CD4-positive, alpha-beta T cell treated with Interferon alpha-2 for 1 hour (primary cell): Measurements from ENCODE around the gene POLR3K.
A peak's percentile ranks its signal among the peaks of the same experiment; 100 is the strongest.

Experiments
- DNase-seq, 2 donors: peaks; one replicate each; pipeline ENCODE4 v3.0.0-alpha.2; 2020 to 2022

The POLR3K gene

GRCh38 chr16:53346-54236 is at the start of gene POLR3K, which contains the start of gene SNRNP25:
Gene POLR3K (minus strand): TSS chr16:53608. CDS start chr16:53586, 22 bp downstream.
Gene SNRNP25 (plus strand): TSS chr16:53828. CDS start chr16:54017, 189 bp downstream.
- DNase-seq: peak; percentile 98

GRCh38 chr16:102060-102855 is 48.9 kb upstream of the POLR3K start:
- no peak for DNase-seq

DNA sequence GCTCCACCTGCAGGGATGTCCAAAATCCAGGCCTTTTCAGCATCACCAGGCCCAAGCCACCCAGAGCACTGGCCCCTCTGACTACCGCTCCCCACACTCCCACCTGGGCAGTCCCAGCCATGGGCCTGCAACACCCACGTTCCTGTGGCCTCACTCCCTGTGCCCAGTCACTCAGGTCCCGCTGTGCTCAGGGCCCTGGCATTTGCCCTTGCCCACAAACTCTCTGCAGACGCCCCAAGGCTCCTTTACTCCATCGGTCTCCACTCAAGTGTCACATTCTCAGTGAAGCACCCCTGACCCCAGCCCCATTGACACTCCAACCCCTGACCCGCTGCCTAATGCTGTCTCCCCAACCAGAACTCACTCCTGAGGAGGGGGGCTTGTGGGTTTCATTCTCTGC is 48.2 kb upstream of the POLR3K start:
- DNase-seq: no peak

GRCh38 chr16:100989-101388 is 47.6 kb upstream of the POLR3K start:
- no peak for DNase-seq

DNA sequence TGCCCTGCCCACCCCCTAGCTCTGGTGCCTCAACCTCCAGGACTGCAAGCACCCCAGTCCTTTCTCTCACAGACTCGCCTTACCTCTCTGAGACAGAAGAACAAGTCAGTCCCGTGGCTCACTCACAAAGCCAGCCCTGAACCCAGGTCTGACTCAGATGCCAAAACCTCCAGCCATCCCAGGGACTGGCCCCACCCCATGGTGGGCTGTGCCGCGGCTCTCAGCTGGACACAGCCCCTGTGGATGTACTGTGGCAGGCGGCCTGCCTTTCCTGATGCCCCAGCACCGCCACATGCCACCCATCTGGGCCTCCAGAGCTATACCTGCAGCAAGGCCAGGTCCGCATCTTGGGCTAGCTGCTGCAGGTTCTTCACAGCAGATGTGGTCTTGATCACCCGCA is 44.4 kb upstream of the POLR3K start:
- DNase-seq: no peak

DNA sequence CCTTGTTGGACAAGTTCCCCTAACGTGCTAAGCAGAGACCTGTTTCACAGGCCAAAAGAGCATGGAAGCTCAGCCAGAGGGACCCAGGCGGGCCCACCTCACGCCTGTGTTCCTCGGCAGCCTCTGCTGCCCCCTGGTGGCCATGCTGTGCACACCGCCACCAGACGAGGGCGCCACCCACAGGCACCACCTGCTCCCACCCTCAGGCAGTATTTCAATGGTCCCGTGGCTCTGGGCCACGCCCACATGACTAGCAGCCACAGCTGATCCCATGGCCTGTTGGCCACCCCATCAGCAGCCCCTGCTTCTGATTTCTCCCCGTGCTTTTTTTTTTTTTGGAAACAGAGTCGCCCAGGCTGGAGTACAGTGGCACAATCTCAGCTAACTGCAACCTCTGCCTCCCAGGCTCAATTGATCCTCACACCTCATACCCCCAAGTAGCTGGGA is 43.5 kb upstream of the POLR3K start:
- peak; percentile 90 to 92 for DNase-seq

- no peak for DNase-seq
Observed at GRCh38 chr16:94918-95265, 41.5 kb upstream of the POLR3K start.

DNA sequence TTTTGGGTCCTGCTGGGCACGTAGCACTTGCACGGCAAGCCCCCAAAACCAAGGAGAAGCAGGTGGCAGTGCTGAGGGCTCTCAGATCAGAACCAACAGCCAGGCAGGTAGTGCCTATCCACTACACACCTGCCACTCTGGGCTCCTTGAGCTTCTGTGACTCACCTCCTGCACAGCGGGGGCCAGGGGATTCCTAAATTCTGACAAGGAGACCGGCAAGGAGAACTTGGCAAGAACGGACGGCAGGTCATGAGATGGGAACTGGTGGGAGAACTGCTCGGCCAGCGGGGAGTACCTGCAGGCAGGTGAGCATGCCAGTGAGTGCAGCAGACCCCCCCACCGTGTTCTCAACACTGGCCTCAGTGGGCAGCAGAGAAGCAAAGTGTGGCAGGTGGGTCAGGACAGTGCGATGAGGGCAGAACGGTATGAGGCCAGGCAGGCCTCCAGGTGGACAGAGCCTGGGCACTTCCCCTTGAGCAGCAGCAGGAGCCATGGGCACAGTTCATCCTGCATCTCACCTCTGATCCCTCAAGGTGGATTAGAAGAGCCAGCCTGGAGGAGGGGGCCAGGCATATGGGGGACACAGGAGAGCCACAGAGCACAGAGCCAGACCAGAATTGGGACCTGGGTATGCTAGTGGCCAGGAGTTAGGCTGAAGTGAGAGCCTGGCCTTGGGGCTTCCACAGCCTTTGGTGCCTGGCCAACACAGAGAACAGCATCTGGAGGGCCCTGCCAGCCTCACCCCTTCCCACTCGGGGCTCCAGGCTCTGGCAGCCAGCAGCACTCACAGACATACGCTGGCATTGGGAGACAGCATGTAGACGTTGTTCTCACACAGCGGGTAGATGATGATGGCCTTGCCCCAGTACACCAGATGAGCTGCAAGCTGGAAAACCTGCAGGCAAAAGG is 39.3 kb upstream of the POLR3K start:
- no peak for DNase-seq

GRCh38 chr16:91484-91883 is 38.1 kb upstream of the POLR3K start:
- no peak for DNase-seq

DNA sequence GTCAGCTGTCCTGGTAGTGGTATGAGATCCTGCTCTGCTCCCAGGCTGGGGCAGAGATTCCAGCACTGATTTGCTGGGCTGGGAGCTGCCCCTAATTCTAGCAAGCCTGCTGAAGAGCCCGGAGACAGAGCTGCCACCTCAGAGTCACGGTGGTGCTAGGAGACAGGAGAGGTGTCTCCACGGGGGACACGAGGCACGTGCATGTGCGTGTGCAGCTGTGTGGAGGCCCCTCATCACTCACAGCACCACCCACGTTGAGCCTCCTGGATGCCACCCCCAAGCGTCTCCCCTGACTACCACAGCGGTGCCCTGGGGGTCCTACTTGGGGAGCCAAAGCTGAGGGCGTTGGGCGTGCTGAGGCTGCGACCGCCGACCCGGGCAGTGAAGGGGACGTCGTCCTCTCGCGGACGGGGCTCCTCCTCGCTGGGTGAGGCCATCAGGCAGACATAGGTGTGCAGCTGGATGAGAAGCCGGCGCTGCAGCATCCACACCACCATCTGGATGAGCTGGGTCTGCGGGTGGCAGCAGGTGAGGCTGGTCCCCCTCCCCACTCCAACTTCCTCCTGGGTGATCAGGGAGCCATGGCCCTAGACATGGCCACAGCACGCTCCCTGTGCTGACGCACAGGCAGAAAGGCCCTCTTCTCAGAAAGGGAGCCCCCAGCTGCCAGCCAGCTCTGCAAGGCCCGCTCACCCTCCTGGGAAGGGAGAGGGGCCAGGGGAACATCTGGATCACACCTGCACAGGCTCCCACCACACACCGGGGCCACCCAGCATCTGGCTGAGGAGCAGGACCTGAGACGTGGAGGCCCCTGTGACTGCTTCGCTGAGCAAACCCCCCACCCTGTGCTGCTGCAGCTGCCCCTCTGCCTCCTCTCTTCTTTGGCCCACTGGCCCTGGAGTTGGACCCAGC is 36.2 kb upstream of the POLR3K start:
- no peak for DNase-seq

DNA sequence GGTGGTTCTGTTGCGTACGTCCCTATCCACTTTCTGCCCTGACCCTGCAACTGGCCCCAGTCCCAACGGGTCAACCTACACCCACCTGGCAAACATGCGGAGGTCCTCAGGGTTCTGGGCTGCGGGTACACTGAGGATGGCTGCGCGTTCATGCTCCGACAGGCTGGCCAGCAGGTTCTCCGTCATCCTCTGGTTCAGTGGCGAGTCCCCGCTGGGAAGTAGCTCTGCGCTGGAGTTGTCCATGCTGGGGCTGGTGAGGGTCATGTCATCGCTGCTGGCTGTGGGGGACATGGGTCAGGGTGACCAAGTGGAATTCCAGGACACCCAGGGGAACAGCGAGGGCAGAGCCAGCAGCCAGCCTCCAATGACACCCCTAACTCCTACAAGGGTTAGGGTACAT is 35.2 kb upstream of the POLR3K start:
- DNase-seq: no peak

DNA sequence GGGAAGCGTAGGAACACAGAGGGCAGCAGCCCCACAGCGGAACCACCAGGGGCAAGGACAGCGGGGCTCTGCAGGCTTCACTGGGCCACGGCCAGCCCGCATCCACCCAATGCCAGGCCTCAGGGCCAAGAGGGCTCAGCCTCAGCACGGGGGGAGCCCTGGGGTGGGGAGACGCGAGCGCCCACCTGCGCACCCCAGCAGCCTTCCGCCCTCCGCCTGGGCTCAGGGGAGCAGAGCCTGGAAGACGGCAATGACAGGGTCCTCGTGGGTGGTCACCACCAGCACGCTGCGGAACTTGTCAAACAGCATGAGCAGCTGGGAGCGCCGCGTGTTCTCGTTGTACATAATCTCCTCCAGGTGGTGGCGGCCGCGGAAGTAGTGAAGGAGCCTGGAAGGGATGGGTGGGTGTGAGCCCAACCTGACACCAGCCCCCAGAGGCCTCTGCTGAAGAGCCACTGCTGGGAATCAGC is 33.1 kb upstream of the POLR3K start:
- DNase-seq: no peak

- no peak for DNase-seq
Observed at GRCh38 chr16:85865-86264, 32.5 kb upstream of the POLR3K start.

DNA sequence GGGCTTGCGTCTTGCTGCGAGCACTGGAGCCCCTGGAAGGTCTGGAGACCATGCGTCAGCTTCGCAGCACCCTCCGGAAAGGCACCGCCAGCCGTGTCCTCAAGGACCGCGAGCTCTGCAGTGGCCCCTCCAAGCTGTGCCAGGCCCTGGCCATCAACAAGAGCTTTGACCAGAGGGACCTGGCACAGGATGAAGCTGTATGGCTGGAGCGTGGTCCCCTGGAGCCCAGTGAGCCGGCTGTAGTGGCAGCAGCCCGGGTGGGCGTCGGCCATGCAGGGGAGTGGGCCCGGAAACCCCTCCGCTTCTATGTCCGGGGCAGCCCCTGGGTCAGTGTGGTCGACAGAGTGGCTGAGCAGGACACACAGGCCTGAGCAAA is 32.0 kb upstream of the POLR3K start:
- DNase-seq: no peak

- DNase-seq: peak; percentile 15 to 25
Observed at GRCh38 chr16:84718-85406, 31.5 kb upstream of the POLR3K start.

GRCh38 chr16:83781-84615 is 30.6 kb upstream of the POLR3K start:
- no peak for DNase-seq

GRCh38 chr16:83060-83603 is 29.7 kb upstream of the POLR3K start:
- DNase-seq: no peak

DNA sequence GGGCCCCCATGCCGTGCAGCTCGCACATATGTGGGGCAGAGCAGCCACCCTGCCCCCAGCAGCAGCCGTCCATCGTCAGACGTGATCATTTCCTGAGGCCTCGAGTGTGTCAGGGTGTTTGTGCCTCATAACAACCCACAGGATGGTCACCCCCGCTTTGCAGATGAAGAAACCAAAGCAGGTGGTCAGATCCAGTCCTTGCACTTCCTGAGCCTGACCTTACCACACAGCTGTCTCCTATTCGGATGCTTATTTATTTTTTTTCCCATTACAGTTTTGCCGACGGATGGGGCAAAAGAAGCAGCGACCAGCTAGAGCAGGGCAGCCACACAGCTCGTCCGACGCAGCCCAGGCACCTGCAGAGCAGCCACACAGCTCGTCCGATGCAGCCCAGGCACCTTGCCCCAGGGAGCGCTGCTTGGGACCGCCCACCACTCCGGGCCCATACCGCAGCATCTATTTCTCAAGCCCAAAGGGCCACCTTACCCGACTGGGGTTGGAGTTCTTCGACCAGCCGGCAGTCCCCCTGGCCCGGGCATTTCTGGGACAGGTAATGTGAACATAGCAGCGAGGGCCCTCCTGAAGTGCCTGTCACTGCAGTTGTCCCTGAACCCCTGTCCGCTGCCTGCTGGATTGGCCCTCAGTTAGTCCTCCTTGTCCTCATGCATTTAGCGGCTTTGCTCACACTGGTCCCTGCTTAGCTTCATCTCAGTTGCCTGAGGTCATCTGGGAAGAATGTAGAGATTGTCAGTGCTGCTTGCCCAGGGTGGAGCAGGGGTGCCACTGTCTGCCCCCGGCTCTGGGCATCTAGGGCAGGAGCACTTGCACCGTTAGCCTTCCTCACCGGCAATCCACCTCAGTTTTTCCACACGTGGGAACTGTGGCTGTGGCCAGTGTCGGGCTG is 26.0 kb upstream of the POLR3K start:
- DNase-seq: no peak
